ENCODE results near the gene AGXT2. TPM values are rescaled to one million over a fixed set of nuclear protein-coding genes. Genes with fewer than 3 reads are reported as not detected.
A peak's percentile ranks its signal among the peaks of the same experiment; 100 is the strongest.

AGXT2 gene
- total and polyA plus RNA-seq, 9 of the 15 experiments (the other 6 are each of a cell fraction or from before 2014, with no cell fraction given) = not detected

- TF ChIP-seq E2F1 (CRISPR knock-in tag; IDR thresholded peaks at IDR 0.05) (no peak), MLLT1 (IDR thresholded peaks at IDR 0.05) (no peak), CGGBP1 (CRISPR knock-in tag; IDR thresholded peaks at IDR 0.05) (no peak), ZNF740 (CRISPR knock-in tag; IDR thresholded peaks at IDR 0.05) (no peak), ZNF740 (tag; IDR thresholded peaks at IDR 0.05) (no peak), STAG1 (CRISPR knock-in tag; IDR thresholded peaks at IDR 0.05; ENCODE audit: borderline replicate concordance) (peak; percentile 31; the same call in 1 of the 2 replicates), CTCF (IDR thresholded peaks at IDR 0.05 in 2 of 3, conservative IDR thresholded peaks at IDR 0.05 in 1 of 3; ENCODE audit: insufficient read depth in 2 of 3, low read depth in 1 of 3, low read length in 3 of 3) (peak; percentile 70 to 86 (median 73)), GTF2B (IDR thresholded peaks at IDR 0.05; ENCODE audit: extremely low read depth, insufficient read length) (no peak)
Measured at GRCh38 chr5:35089334-35090314, 41.9 kb upstream of the AGXT2 start (continued).

Measured in K562 (cell line).